ENCODE results near the gene KCNIP4. TPM values are rescaled to one million over a fixed set of nuclear protein-coding genes. Genes with fewer than 3 reads are reported as not detected.

KCNIP4 gene
- total RNA-seq, 4 donors from 2014 or later: 2.5 TPM; not detected in 2

DNA sequence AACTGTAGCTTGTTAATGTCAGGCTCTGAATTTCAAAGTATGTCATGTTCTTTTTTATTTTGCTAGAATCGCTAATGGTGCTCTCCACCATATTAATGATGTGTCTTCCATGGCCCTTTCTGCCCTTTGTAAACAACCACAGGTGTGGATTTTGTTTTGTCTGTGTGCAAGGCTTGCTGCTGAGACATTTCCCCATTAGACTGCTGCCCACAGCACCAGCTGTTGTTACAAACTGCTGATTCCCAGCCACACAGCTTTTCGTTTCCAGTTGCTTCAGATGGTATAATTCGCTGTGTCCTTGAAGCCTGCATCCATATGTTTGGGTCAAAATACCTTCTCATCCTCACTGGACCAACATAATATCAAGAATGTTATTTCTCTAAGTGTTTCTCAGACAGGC, 32.8 kb downstream of the KCNIP4 start:
- Histone ChIP-seq H3K4me3 (no peak overlapping the region), H3K27me3 (no peaks in the 10 kb centered on the region), H3K36me3 (no peaks in the 10 kb centered on the region), H3K4me1 (no peaks in the 10 kb centered on the region), H3K27ac (no peak overlapping the region), H3K9me3 (no peaks in the 10 kb centered on the region)
- DNase-seq: no peak
- TF ChIP-seq EP300 (IDR thresholded peaks at IDR 0.05; ENCODE audit: low read depth) (no peak), POLR2AphosphoS5 (IDR thresholded peaks at IDR 0.05) (no peak)
- TF ChIP-seq, protein P1, sequence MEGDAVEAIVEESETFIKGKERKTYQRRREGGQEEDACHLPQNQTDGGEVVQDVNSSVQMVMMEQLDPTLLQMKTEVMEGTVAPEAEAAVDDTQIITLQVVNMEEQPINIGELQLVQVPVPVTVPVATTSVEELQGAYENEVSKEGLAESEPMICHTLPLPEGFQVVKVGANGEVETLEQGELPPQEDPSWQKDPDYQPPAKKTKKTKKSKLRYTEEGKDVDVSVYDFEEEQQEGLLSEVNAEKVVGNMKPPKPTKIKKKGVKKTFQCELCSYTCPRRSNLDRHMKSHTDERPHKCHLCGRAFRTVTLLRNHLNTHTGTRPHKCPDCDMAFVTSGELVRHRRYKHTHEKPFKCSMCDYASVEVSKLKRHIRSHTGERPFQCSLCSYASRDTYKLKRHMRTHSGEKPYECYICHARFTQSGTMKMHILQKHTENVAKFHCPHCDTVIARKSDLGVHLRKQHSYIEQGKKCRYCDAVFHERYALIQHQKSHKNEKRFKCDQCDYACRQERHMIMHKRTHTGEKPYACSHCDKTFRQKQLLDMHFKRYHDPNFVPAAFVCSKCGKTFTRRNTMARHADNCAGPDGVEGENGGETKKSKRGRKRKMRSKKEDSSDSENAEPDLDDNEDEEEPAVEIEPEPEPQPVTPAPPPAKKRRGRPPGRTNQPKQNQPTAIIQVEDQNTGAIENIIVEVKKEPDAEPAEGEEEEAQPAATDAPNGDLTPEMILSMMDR (IDR thresholded peaks at IDR 0.05): no peak
- WGBS, 2 donors (ENCODE audit: low coverage in 1 of 2): 52 to 74% methylated on average over 3 of the region's 3 CpGs
- in situ Hi-C loops (cut with MboI; ENCODE audit: low pct_ligation_motif_present in 1 of 4, low pct_unique_long_range_greater_than_20kb in 1 of 4, low sequenced_read_pairs in 3 of 4) (no loop called here), intact Hi-C loops (cut with DNase I; ENCODE audit: low total_unique reads) (no loop called here)

DNA sequence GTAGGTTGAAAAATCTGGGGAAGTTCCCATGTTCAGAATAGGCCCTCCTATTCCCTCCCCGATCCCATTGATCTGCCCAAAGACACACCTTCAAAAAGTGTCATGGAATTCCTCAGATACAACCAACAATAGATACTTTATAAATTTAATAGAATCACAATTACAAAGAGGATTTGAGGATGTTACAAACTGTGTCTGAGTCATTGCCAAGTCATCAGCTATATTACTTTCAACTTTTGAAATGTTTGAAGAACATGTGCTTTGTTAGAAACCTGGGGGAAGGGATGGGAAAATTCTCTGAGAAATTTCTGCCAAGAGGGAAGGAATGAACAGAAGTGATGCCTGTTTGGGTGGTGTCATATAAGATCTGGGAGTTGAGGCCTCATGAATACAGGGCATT, 46.7 kb downstream of the KCNIP4 start:
- WGBS, 2 donors (ENCODE audit: low coverage in 1 of 2): 89 to 93% methylated on average over 1 of the region's 1 CpG
- intact Hi-C loops (cut with DNase I; ENCODE audit: low total_unique reads) (no loop called here), in situ Hi-C loops (cut with MboI; ENCODE audit: low pct_ligation_motif_present in 1 of 4, low pct_unique_long_range_greater_than_20kb in 1 of 4, low sequenced_read_pairs in 3 of 4) (no loop called here)
- Histone ChIP-seq H3K4me3 (no peak overlapping the region), H3K36me3 (no peaks in the 10 kb centered on the region), H3K27me3 (no peaks in the 10 kb centered on the region), H3K4me1 (no peaks in the 10 kb centered on the region), H3K27ac (no peak overlapping the region), H3K9me3 (peaks cover 0 to 5% of the 10 kb centered on the region in 2 donors)
- TF ChIP-seq POLR2A (IDR thresholded peaks at IDR 0.05) (no peak), POLR2AphosphoS5 (IDR thresholded peaks at IDR 0.05) (no peak), EP300 (IDR thresholded peaks at IDR 0.05; ENCODE audit: low read depth) (no peak)
- TF ChIP-seq, protein P1 (IDR thresholded peaks at IDR 0.05): no peak
- DNase-seq: no peak

DNA sequence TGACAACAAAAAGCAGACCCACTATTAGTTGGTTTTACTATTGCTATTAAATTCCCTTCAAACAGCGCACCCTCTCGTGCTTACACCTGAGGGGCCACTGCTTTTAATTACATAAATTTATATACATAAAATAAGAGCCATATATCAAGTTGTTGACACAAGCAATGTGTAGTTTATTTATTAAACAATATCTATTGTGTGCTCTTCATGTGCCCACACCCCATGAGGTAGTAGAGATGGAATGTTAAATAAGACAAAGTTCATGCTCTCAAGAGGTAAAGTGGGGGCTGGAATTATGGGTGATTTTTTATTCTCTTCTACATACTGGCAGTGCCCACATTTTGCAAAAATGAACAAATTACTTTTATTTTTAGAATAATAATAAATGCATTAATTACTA, 47.3 kb downstream of the KCNIP4 start:
- WGBS, 2 donors (ENCODE audit: low coverage in 1 of 2): 52 to 65% methylated on average over 2 of the region's 2 CpGs
- in situ Hi-C loops (cut with MboI; ENCODE audit: low pct_ligation_motif_present in 1 of 4, low pct_unique_long_range_greater_than_20kb in 1 of 4, low sequenced_read_pairs in 3 of 4): no loop called here
- peaks cover 0 to 5% of the 10 kb centered on the region in 2 donors for H3K9me3 ChIP-seq

DNA sequence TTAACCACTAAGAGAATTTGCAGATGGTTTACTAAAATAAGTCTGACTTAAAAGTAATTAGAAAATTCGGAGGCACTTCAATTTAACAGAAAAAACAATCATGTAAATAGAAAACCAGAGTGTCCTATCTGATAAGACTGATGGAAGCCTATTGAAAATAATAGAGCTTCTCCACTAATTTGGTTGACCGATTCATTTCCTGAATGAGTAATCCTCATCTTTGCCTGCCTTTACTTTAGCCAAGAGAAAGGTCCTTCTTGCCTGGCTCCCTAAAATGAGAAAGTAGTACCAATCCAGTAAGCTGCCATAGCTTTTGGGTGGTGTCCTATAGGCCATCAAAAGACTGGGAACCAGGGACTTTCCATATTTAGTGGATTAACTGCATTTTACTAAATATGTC, 48.4 kb downstream of the KCNIP4 start:
- Histone ChIP-seq H3K27me3 (no peaks in the 10 kb centered on the region), H3K36me3 (no peaks in the 10 kb centered on the region), H3K9me3 (peaks cover 0 to 5% of the 10 kb centered on the region in 2 donors), H3K4me3 (no peak overlapping the region), H3K4me1 (no peaks in the 10 kb centered on the region), H3K27ac (no peak overlapping the region)
- TF ChIP-seq, protein P1 (IDR thresholded peaks at IDR 0.05): no peak
- TF ChIP-seq POLR2AphosphoS5 (IDR thresholded peaks at IDR 0.05) (no peak), POLR2A (IDR thresholded peaks at IDR 0.05) (no peak), EP300 (IDR thresholded peaks at IDR 0.05; ENCODE audit: low read depth) (no peak)
- DNase-seq: no peak
- WGBS, 2 donors (ENCODE audit: low coverage in 1 of 2): 16 to 42% methylated on average over 2 of the region's 2 CpGs
- intact Hi-C loops (cut with DNase I; ENCODE audit: low total_unique reads): no loop called here
- in situ Hi-C loops (cut with MboI; ENCODE audit: low pct_ligation_motif_present in 1 of 4, low pct_unique_long_range_greater_than_20kb in 1 of 4, low sequenced_read_pairs in 3 of 4): no loop called here

More for the DNA sequence above, 47.3 kb downstream of the KCNIP4 start:
- Histone ChIP-seq H3K36me3 (no peaks in the 10 kb centered on the region), H3K4me3 (no peak overlapping the region), H3K4me1 (no peaks in the 10 kb centered on the region), H3K27me3 (no peaks in the 10 kb centered on the region), H3K27ac (no peak overlapping the region)
- DNase-seq: no peak
- intact Hi-C loops (cut with DNase I; ENCODE audit: low total_unique reads): no loop called here
- TF ChIP-seq EP300 (IDR thresholded peaks at IDR 0.05; ENCODE audit: low read depth) (no peak), POLR2A (IDR thresholded peaks at IDR 0.05) (no peak), POLR2AphosphoS5 (IDR thresholded peaks at IDR 0.05) (no peak)
- TF ChIP-seq, protein P1 (IDR thresholded peaks at IDR 0.05): no peak

Data from transverse colon (tissue), 4 donors.